HG03558 (cell line): ENCODE measurements around the gene KATNAL2.

ENCODE experiments used
- ATAC-seq: cut with Tn5 transposase; IDR thresholded peaks from one replicate; pipeline ENCODE4 v1.9.1; 2021; ENCODE audit warnings: moderate number of reproducible peaks; ENCODE audit not compliant: unreplicated experiment; ENCODE audit errors: extremely low read depth

KATNAL2 gene, protein sequence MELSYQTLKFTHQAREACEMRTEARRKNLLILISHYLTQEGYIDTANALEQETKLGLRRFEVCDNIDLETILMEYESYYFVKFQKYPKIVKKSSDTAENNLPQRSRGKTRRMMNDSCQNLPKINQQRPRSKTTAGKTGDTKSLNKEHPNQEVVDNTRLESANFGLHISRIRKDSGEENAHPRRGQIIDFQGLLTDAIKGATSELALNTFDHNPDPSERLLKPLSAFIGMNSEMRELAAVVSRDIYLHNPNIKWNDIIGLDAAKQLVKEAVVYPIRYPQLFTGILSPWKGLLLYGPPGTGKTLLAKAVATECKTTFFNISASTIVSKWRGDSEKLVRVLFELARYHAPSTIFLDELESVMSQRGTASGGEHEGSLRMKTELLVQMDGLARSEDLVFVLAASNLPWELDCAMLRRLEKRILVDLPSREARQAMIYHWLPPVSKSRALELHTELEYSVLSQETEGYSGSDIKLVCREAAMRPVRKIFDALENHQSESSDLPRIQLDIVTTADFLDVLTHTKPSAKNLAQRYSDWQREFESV

GRCh38 chr18:46917108-46917802, at the start of gene KATNAL2, which contains the start of gene PIAS2:
KATNAL2 (plus strand) TSS chr18:46917602; CDS start chr18:46946873, 29,271 bp downstream.
PIAS2 (minus strand) TSS chr18:46917507; CDS start chr18:46917345, 162 bp downstream.
- ATAC-seq = peak; percentile 54

DNA sequence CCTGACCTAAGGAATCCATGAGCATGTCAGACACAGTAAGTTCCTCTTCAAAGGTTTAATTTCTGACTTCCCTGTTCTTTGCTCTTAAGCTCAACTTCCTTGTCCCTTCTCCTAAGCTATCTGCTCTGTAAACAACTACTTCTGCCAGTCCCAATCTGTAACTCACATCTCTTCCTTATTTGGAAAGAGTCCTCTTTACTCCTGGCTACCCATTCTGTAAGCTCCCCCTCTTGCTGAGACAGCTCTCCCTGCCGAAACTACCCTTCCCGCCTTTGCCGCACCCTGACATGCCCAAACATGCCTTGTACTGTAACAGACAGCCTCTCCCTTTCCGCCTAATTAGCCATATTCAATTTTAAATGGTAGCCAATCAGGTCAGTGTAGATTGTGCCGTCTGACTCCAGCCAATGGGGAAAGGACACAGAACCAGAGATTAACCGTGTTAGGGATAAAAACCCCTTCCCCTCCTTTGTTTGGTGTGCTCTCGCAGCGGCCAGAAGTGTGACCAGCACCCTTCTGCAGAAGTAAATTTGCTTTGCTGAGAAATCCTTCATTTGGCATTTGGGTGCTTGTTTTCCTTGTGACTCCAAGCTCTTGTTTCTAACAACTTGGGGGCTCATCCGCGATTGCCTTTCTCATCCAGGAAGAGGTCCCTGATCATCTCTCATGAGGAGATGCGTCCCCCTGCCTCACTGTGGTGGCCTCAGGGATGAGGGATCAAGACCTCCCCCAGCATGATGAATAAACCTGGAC, 49.1 kb upstream of the KATNAL2 start:
- no peak for ATAC-seq

DNA sequence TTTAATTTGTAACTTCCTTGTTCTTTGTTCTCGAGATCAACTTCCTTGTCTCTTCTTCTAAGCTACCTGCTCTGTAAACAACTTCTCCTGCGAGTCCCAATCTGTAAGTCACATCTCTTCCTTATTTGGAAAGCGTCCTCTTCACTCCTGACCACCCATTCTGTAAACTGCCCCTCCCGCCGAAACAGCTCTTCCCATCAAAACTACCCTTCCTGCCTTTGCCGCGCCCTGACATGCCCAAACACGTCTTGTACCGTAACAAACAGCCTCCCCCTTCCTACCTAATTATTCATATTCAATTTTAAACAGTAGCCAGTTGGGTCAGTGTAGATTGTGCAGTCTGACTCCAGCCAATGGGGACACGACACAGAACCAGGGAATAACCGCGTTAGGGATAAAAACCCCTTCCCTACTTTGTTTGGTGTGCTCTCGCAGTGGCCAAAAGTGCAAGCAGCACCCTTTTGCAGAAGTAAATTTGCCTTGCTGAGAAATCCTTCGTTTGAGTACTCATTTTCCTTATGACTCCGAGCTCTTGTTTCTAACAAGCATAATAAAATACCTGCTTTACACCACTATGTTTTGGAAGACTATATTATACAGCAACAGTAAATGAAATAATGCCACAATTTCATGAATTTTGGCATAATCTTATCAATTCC, 39.9 kb upstream of the KATNAL2 start:
- ATAC-seq = no peak

DNA sequence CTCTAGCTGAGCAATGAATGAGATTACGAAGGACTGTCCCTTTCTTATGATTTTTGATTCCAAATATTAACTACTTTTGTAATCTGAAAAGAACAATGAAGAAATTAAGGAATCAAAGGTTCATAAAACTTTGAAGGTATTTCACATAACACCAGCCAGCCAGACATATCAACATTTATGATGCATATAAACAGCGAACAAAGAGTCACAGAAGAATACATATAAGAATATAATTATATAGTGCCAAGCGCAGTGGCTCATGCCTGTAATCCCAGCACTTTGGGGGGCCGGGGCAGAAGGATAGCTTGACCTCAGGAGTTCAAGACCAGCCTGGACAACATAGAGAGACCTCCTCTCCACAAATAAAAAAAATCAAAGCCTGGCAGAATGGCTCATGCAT, 34.2 kb upstream of the KATNAL2 start:
- no peak for ATAC-seq

- ATAC-seq = no peak
Observed at GRCh38 chr18:46886893-46887292, 30.5 kb upstream of the KATNAL2 start.

GRCh38 chr18:46888965-46889364, 28.4 kb upstream of the KATNAL2 start:
- ATAC-seq = no peak

DNA sequence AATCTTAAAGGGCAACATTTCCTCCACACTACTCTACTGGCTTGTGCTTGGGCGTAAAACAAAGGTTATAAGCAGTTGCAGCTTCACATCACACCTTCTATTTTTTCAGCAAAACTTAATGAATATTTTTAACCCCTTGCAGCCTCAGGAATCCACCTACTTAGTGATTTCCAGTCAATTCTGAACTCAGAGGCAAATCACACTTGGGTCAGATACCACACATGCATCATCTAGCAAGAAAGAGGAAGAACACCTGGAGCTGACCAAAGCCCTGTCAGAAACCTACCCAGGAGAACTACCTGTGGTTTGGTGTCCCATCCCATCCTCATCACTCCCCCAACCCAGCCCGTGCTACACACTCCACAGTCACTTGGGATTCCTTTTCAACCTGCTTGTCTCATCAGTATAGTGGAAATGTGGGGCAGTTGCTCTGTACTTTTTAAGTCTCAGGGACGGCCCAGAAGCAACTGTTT, 25.6 kb upstream of the KATNAL2 start:
- ATAC-seq = peak; percentile 71

GRCh38 chr18:46892842-46893241, 24.6 kb upstream of the KATNAL2 start:
- peak; percentile 40 for ATAC-seq

DNA sequence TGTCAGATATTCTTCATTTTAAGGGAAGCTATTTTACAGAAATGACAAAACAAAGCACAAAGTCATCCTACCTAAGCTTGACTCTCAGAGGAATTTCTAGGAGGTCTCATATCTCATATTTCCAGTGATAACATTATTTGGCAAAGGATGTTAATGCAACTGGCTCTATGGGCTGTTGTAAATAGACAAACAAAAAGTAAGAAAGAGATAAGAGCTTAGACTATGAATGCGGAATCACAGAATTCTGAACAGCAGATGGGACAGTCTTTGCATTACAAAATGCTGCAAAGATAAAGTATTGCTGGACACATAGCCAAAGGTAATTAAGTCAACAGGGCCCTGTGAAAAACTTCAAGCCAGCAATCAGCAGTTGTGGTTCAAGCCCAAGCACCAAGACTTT, 24.0 kb upstream of the KATNAL2 start:
- no peak for ATAC-seq

DNA sequence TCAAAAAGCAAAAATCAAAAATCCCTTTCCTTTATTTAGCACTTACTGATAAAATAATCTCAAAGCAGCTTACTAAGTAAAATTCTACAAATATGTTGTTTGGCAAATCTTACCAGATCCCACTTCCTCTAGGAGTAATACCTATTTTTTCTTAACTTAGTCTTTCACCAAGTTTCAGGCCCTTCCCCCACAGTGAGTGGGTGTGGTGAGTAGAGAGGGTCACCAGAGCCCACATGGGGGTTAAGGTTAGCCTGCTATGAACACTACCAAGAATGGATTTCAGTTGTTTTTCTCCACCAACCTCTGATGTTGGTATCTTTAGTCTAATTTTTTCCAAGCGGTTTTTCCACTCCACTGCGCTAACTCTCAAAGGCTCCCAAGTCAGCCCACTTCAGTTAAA, 23.3 kb upstream of the KATNAL2 start:
- no peak for ATAC-seq

GRCh38 chr18:46899274-46899948, 18.0 kb upstream of the KATNAL2 start:
- no peak for ATAC-seq

- no peak for ATAC-seq
Observed at GRCh38 chr18:46903406-46903805, 14.0 kb upstream of the KATNAL2 start.

DNA sequence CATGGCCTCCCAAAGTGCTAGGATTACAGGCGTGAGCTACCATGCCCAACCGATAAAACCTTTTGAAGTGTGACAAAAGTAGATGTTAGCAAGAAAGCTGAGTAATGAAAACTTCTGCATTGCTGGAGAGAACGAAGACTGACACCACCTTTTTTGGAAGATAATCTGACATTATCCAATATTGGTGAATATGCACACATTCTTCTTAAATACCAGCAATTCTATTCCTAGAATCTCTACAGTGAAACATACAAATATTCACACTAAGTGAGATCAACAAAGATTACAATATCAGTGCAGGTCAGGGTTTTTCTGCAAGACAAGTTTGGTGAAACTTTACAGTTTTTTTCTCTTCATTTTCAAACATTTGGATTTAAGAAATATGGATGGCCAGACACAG, 7.9 kb upstream of the KATNAL2 start:
- no peak for ATAC-seq

DNA sequence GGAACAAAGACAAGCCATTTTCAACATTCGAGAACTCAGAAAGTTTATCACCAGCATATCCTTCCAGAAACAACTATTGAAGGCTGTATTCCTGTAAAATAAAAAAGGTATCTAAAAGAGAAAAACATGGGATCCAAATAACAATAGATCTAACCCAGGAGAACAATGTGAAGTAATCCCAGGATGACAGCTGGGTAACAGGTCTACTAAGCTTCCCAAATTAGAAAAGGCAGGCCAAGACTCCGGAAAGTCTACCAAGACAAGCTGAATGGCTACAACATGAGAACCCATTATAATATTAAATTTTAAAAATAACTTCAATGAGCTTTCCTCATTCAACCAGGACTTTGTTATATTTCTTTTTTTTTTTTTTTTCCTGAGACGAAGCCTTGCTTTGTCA, 6.5 kb upstream of the KATNAL2 start:
- ATAC-seq = no peak

DNA sequence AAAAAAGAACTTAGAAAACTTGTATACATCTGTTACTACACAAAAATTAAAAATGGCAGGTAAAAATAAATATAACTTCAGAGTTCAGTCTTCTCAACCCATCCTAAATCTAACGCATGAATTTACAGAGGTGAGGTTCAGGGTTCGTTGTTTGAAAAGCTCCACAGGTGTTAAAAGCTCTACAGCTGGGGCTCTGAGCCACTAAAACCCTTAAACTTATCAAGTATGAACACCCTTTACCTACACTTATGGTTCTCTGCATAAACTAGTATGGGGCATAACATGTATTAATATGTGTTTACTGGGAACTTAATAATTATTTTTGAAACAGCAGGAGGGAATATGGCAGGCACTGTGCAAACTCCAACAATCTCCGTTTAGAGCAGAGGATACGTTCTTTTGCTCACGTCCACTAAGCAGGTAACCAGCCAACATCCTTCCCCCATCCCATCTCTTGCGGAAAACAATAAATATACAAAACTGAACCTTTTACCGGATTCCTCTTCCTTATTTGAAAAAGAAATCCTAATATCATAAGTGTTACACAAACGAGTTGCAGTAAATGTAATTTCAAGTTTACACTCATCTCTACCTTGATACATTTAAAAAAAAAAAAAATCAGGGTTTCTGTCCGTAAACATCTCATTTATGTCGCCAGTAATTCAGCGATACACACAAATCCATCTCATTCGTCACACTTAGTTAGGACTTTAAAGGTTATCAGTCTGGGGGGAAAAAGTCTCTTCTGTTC, 1.4 kb upstream of the KATNAL2 start:
- no peak for ATAC-seq

DNA sequence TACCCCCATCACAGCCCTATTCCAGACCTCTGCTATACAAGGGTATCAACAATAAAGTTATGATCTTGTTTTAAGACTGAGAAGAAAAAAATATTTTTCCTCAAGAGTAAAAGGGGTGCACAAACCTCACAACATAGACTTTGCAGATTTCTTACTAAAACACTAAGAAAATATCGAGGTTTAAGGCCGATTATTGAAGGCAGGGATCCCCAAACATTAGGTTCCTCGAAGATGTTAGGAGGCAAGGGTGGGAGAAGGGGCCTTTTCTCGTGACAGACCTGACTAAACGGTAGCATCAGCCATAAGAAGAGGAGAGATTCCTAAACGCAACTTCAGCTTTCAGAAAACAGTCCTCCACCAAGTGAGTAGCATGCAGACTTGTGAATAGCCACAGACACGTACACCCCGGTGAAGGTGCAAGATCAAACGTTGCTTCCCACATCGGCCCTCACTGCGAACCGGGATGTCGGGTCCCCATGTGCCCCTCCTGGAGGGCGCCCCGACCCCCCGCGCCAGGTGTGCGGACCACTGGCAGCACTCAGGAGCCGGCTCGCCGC, 773 bp upstream of the KATNAL2 start:
- ATAC-seq = peak; percentile 19

DNA sequence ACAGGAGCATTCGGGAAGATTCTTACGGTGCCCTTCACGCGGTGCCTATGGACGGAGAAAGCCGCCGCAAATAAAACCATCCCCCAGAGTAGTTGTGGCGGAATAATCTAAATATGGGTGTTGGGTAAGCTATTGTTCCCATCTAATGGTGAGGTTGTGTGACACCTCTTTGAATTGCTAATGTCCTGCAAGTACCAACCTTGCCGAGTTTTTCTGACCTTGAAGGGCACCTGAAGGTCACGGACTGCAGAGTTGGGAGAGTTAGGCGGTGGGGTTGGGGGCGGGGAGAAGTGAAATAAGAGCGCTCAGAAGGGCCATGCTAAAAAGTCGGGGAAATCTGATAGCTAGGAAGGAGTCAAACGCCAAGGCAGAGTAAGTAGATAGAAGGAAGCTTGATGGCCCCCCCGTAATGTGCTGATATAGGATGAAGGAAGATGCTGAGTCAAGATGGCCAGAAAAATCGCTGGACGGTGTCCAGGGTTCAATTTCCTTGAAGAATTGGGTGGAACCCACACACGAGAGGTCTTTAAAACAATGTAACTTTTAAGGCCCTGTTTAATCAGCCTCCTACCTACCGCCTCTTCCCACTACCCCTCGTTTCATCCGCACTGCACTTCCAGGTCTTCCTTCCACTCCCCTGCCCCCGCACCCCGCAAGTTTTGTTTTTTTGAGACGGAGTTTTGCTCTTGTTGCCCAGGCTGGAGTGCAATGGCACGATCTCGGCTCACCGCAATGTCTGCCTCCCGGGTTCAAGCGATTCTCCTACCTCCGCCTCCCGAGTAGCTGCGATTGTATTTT, 600 bp downstream of the KATNAL2 start:
- ATAC-seq = peak; percentile 2

DNA sequence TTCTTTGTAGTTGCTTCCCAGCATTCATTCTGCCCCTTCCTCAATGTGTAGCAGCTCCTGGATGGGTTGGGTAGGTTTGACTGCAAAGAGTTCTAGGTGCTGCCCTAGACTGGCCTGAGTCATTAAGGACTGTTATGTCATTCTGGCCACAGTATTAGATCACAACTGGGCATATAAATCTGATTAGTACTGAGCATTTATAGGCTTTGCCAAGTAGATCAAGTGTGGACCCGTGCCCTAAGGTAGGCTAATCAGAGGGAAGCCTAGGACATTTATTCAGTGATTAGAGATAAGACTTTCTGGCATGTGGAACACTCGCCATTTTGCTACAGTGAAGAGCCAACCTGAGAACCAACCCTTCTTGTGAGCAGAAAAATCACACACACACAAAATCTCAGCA, 2.7 kb downstream of the KATNAL2 start:
- ATAC-seq = no peak
